ENCODE measurements around the gene APEH.

DNA sequence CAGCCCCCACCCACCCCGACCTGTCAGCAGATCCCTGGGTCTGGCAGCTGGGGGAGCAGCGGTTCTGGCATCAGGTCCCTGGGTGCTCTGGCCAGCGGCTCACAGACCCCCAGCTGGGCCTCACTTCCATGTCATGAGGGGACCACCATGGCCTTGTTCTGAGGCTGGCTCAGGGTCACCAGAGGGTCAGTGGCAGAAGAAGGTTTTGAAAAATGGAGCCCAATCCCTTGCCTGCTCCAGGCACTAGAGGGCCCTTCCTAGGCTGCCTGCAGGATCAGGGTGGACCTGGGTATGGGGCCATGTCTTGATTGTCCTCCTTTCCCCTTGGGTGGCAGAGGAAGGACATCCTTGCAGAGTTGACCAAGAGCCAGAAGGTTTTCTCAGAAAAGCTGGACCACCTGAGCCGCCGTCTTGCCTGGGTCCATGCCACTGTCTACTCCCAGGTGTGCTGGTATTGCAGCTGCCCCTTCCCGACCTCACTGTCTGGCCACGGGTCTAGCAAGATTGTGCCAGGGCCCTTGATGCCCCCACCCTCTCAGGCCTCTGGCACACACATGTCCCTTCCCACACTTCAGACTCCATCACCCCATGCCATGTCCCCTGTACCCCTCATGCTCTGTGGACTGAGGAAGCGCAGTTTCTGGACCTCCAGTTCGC is 32.4 kb downstream of the APEH start:
- TF ChIP-seq, protein P1, sequence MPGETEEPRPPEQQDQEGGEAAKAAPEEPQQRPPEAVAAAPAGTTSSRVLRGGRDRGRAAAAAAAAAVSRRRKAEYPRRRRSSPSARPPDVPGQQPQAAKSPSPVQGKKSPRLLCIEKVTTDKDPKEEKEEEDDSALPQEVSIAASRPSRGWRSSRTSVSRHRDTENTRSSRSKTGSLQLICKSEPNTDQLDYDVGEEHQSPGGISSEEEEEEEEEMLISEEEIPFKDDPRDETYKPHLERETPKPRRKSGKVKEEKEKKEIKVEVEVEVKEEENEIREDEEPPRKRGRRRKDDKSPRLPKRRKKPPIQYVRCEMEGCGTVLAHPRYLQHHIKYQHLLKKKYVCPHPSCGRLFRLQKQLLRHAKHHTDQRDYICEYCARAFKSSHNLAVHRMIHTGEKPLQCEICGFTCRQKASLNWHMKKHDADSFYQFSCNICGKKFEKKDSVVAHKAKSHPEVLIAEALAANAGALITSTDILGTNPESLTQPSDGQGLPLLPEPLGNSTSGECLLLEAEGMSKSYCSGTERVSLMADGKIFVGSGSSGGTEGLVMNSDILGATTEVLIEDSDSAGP (CRISPR knock-in tag; IDR thresholded peaks at IDR 0.05; ENCODE audit: borderline replicate concordance): no peak
- TF ChIP-seq, protein P2, sequence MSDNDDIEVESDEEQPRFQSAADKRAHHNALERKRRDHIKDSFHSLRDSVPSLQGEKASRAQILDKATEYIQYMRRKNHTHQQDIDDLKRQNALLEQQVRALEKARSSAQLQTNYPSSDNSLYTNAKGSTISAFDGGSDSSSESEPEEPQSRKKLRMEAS (IDR thresholded peaks at IDR 0.05): no peak
- TF ChIP-seq, protein P3, sequence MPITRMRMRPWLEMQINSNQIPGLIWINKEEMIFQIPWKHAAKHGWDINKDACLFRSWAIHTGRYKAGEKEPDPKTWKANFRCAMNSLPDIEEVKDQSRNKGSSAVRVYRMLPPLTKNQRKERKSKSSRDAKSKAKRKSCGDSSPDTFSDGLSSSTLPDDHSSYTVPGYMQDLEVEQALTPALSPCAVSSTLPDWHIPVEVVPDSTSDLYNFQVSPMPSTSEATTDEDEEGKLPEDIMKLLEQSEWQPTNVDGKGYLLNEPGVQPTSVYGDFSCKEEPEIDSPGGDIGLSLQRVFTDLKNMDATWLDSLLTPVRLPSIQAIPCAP (CRISPR knock-in tag; IDR thresholded peaks at IDR 0.05; ENCODE audit: low read depth): no peak
- no peak for TF ChIP-seq PAX8 (CRISPR knock-in tag; IDR thresholded peaks at IDR 0.05; ENCODE audit: borderline replicate concordance)
- TF ChIP-seq NAIF1 (CRISPR knock-in tag; IDR thresholded peaks at IDR 0.05; ENCODE audit: borderline replicate concordance): no peak
- TF ChIP-seq ZBTB7A (CRISPR knock-in tag; IDR thresholded peaks at IDR 0.05): no peak
- no peak for TF ChIP-seq ETV5 (CRISPR knock-in tag; IDR thresholded peaks at IDR 0.05; ENCODE audit: borderline replicate concordance)
- TF ChIP-seq, protein P4, sequence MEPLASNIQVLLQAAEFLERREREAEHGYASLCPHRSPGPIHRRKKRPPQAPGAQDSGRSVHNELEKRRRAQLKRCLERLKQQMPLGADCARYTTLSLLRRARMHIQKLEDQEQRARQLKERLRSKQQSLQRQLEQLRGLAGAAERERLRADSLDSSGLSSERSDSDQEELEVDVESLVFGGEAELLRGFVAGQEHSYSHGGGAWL (CRISPR knock-in tag; IDR thresholded peaks at IDR 0.05): no peak
- no peak for TF ChIP-seq SIN3A (IDR thresholded peaks at IDR 0.05; ENCODE audit: borderline replicate concordance, low read depth, low read length)
- TF ChIP-seq, protein P5, sequence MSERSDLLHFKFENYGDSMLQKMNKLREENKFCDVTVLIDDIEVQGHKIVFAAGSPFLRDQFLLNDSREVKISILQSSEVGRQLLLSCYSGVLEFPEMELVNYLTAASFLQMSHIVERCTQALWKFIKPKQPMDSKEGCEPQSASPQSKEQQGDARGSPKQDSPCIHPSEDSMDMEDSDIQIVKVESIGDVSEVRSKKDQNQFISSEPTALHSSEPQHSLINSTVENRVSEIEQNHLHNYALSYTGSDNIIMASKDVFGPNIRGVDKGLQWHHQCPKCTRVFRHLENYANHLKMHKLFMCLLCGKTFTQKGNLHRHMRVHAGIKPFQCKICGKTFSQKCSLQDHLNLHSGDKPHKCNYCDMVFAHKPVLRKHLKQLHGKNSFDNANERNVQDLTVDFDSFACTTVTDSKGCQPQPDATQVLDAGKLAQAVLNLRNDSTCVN (CRISPR knock-in tag; IDR thresholded peaks at IDR 0.05; ENCODE audit: borderline replicate concordance): no peak
- TF ChIP-seq, protein P6, sequence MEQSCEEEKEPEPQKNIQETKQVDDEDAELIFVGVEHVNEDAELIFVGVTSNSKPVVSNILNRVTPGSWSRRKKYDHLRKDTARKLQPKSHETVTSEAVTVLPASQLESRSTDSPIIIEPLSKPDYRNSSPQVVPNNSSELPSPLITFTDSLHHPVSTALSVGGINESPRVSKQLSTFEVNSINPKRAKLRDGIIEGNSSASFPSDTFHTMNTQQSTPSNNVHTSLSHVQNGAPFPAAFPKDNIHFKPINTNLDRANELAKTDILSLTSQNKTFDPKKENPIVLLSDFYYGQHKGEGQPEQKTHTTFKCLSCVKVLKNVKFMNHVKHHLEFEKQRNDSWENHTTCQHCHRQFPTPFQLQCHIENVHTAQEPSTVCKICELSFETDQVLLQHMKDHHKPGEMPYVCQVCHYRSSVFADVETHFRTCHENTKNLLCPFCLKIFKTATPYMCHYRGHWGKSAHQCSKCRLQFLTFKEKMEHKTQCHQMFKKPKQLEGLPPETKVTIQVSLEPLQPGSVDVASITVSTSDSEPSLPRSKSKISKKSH (CRISPR knock-in tag; IDR thresholded peaks at IDR 0.05; ENCODE audit: borderline replicate concordance): no peak
- TF ChIP-seq CHD4 (IDR thresholded peaks at IDR 0.05; ENCODE audit: borderline replicate concordance, low read length): no peak
- TF ChIP-seq NFIB (CRISPR knock-in tag; IDR thresholded peaks at IDR 0.05; ENCODE audit: borderline replicate concordance): no peak
- no peak for TF ChIP-seq ZNF850 (CRISPR knock-in tag; conservative IDR thresholded peaks at IDR 0.05)
